HAP-1 (cell line): ENCODE results near the gene PLXNB1.

ENCODE experiments used
- DNase-seq, 2 experiments: peaks; one replicate each; pipeline ENCODE4 v3.0.0-alpha.2; 2016 to 2020; ENCODE audit warnings: low spot score in 2 of 2
- H3K27me3 ChIP-seq: fragments of 250-450 bp; sonication (Bioruptor Pico); 2 replicates; pipeline ENCODE4 v1.5.1; 2020; ENCODE audit warnings: low read depth, mild to moderate bottlenecking, moderate library complexity
- H3K36me3 ChIP-seq: fragments of 250-450 bp; sonication (Bioruptor Pico); replicated peaks from 2 replicates; pipeline ENCODE4 v1.5.1; 2020; ENCODE audit warnings: mild to moderate bottlenecking
- H3K4me1 ChIP-seq: fragments of 250-450 bp; sonication (Bioruptor Pico); 2 replicates; pipeline ENCODE4 v1.5.1; 2020; ENCODE audit warnings: mild to moderate bottlenecking
- H3K4me3 ChIP-seq: fragments of 250-450 bp; sonication (Bioruptor Pico); 2 replicates; pipeline ENCODE4 v1.5.1; 2020; ENCODE audit warnings: mild to moderate bottlenecking, moderate library complexity
- H3K9me3 ChIP-seq: fragments of 250-450 bp; sonication (Bioruptor Pico); 2 replicates; pipeline ENCODE4 v1.5.1; 2020; ENCODE audit warnings: mild to moderate bottlenecking, moderate library complexity
- in situ Hi-C: fragments of 300-500 bp; cut with MboI; formaldehyde crosslinking; loops from 3 replicates; pipeline ENCODE4 v1.14.3; 2020; ENCODE audit warnings: low sequenced_read_pairs, inconsistent platforms, mixed read lengths

PLXNB1 gene

DNA sequence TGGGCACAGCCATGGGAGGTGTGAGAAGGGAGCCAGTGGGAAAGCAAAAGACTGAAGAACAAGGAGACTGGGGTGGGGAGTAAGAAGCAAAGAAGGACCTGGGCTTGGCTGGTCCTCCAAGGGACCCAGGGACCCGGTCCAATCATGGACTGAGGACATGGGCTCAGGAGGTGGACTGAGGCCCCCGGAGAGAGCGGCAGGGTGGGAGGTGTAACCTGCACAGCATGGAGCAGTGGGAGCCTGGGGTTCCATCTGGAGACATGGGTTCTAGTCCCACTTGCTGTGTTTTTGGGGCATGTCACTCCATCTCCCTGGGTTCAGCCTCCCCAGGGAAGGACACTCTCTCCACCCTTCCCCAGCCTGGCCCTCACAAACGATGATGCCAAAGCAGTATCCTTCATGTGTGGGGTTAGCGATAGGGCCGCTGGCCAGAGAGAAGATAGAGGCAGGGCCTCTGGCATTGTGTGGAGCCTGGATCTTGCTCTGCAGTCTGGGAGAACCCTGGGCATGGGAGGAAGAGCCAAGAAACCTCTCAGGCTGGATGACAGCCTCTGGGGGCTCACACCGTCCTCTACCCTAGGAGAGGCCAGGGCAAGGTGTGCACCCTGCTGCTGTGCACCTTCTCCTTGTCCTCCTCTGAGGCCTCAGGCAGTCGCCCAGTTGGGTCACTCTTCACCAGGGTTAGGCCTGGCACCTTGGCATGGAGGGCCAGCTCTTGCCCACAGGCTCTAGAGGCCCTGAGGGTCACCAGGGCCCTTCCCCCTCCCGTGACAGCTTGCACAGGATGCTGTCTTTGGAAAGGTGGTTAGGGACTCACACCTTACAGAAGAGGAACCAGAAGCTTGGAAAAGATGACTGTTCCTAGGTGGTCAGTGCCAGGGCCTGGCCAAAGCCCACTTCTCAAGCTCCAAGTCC is 31.9 kb downstream of the PLXNB1 start:
- H3K9me3 ChIP-seq, result no peaks in the 10 kb centered on the region
- H3K27me3 ChIP-seq, result 0 out of 2 replicates have a peak, but pooled peaks cover 2% of the 10 kb centered on the region
- H3K36me3 ChIP-seq, result no peaks in the 10 kb centered on the region
- H3K4me3 ChIP-seq, result no peak overlapping the region
- DNase-seq, result no peak
- no peaks in the 10 kb centered on the region for H3K4me1 ChIP-seq
- in situ Hi-C loops, result no loop called here

DNA sequence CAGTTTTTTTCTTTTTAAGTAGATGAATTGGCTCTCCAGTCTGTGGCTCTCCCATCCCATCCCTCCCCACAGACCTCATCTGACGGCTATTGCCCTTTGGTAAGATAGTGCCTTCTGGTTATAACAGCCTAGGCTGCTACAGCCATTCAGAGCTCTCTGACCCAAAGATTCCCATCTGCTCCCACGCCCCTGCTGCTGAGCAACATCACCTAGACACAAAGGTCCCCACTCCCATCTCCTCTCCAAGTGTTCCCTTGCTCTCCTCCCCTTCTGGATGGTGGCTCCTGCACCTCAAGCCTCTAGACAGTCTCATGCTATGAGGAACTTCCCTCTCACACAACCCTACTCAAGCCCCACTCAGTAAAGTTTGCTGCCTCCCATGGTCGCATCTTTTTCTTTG is 34.2 kb downstream of the PLXNB1 start:
- Histone ChIP-seq H3K4me1 (no peaks in the 10 kb centered on the region), H3K36me3 (no peaks in the 10 kb centered on the region), H3K27me3 (peaks cover 2% of the 10 kb centered on the region; the same call in 1 of the 2 replicates), H3K9me3 (no peaks in the 10 kb centered on the region), H3K4me3 (no peak overlapping the region)
- DNase-seq, result no peak
- in situ Hi-C loops, result no loop called here

DNA sequence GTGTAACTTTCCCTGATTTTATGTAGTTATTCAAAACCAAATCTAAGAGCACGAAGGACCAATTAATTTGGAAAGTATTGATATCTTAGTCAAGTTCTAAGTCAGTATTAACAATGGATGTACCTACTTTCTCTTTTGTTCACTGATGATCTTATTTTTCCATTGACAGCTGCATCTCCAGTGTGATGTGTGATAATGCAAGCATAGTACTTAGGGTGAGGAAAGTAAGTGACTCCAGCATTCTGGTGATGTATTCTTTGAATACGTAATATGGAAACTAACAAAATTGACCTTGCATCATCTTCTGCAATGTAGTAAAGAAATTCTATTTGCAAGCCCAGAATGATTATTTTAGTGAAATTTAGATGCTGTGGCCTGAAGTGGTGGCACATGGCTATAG is 35.5 kb downstream of the PLXNB1 start:
- Histone ChIP-seq H3K27me3 (peaks cover 5% of the 10 kb centered on the region; the same call in 1 of the 2 replicates), H3K9me3 (no peaks in the 10 kb centered on the region), H3K4me3 (no peak overlapping the region), H3K4me1 (no peaks in the 10 kb centered on the region), H3K36me3 (no peaks in the 10 kb centered on the region)
- in situ Hi-C loops, result no loop called here
- no peak for DNase-seq

DNA sequence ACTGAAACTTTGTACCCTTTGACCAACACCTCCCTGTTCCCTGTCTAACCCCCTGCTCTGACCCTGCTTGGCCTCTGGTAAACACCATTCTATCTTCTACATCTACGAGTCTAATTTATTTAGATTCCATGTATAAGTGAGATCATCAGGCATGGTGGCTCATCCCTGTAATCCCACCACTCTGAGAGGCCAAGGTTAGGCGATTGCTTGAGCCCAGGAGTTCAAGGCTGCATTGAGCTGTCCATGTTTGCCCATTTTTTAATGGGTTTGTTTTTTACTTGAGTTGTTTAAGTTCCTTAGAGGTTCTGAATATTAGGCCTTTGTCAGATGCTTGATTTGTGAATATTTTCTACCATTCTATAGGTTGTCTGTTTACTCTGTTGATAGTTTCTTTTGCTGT is 40.9 kb downstream of the PLXNB1 start:
- no peak for DNase-seq
- peaks cover 6% of the 10 kb centered on the region; the same call in 1 of the 2 replicates for H3K27me3 ChIP-seq
- in situ Hi-C loops, result no loop called here
- no peaks in the 10 kb centered on the region for H3K4me1 ChIP-seq
- no peak overlapping the region for H3K4me3 ChIP-seq
- H3K9me3 ChIP-seq, result no peaks in the 10 kb centered on the region
- H3K36me3 ChIP-seq, result no peaks in the 10 kb centered on the region

DNA sequence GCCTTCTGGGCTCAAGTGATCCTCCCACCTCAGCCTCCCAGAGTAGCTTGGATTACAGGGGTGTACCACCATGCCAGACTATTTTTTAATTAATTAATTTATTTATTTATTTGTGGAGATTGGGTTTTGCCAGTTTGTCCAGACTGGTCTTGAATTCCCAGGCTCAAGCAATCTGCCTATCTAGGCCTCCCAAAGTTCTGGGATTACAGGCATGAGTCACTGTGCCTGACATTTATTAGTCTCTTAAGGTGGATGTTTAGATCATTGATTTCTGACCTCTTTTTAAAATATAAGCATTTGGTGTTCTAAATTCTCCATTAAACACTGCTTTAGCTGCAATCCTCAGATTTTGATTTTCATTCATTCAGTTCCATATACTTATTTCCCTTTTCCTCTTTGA is 42.3 kb downstream of the PLXNB1 start:
- DNase-seq, result no peak
- Histone ChIP-seq H3K36me3 (no peaks in the 10 kb centered on the region), H3K4me3 (no peak overlapping the region), H3K4me1 (no peaks in the 10 kb centered on the region), H3K27me3 (peaks cover 6% of the 10 kb centered on the region; the same call in 1 of the 2 replicates), H3K9me3 (no peaks in the 10 kb centered on the region)
- in situ Hi-C loops, result no loop called here

DNA sequence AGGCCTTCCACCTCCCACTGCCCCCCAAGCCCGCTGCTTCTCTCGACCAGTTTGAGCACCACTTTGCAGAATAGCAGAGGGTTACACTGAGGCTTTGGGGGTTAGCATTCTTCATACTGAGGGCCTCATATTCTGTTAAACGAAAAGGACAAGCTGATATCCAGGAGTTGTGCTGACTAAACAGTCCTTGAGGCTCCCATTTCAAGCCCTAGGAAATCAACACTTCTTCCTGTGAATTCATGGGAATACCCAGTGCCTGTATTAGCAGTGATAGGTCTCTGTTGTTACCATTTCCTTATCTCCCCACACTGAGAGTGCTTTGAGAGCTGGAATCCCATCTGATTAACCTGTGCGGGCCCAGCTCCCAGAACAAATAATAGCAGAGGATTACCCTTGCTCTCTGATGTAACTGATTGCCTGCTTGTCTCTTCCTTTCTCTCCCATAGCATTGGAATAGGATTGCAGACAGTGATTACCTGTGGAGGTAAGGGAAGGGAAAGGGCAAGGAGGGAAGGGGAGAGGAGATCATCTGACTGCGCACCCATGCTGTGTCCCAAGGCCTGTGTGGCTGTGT is 56.9 kb downstream of the PLXNB1 start:
- DNase-seq, result no peak
- Histone ChIP-seq H3K27me3 (no peaks in the 10 kb centered on the region), H3K9me3 (no peaks in the 10 kb centered on the region), H3K4me3 (no peak overlapping the region), H3K36me3 (no peaks in the 10 kb centered on the region), H3K4me1 (no peaks in the 10 kb centered on the region)
- in situ Hi-C loops, result no loop called here

DNA sequence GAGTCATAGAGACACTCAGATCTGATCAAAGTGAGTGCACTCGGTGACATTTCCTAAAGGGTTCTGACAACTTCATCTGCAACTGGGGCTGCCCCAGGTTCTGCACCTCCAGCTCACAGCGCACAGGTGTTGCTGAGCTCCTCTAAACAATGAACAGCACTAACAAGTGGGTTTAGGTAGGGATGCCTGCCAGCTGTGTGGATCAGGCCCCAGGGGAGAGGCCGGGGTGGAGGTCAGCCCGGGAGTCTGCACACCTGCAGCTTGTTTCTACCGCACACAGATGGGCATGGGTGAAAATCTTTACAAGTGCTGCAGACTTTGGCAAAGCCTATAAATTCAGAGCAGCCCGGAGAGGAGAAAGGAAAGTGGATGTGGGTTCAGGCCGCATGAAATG is 57.5 kb downstream of the PLXNB1 start:
- in situ Hi-C loops, result no loop called here
- Histone ChIP-seq H3K36me3 (no peaks in the 10 kb centered on the region), H3K9me3 (no peaks in the 10 kb centered on the region), H3K27me3 (no peaks in the 10 kb centered on the region), H3K4me3 (no peak overlapping the region), H3K4me1 (no peaks in the 10 kb centered on the region)
- no peak for DNase-seq

DNA sequence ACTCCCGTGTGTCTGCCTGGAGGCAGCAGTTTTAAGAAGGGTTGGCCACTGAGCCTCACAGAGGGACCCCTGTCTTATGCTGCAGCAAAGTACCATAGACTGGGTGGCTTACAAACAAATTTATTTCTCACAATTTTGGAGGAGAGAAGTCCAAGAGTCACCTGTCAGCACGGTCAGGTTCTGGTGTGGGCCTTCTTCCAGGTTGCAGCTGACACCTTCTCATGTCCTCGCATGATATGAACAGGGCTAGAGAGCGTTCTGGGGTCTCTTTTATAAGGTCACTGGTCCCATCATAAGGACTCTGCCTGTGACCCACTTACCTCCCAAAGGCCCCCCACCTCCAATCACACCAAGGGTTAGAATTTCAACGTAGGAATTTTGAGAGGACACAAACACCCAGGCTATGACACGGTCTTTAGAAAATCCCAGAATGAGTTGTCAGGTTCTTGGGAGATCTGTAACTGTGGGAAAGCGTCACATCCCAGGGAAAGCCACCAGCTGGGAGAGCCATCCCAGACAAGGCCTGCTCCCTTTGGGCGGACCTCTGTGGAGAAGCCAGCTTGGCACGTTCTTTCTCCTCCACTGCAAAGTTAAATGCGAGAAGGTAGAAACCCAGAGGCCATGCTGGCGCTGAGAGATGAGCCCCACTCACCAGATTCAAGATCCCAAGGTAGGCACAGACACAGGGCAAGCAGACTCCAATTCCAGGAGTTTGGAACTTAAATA is 58.1 kb downstream of the PLXNB1 start, which contains the start of gene FBXW12:
Gene FBXW12, plus strand, starts transcription at position 569 of the 726 bp plus-strand sequence. CDS start 549 bp downstream, outside the sequence.
- H3K27me3 ChIP-seq, result no peaks in the 10 kb centered on the region
- in situ Hi-C loops, result no loop called here

DNA sequence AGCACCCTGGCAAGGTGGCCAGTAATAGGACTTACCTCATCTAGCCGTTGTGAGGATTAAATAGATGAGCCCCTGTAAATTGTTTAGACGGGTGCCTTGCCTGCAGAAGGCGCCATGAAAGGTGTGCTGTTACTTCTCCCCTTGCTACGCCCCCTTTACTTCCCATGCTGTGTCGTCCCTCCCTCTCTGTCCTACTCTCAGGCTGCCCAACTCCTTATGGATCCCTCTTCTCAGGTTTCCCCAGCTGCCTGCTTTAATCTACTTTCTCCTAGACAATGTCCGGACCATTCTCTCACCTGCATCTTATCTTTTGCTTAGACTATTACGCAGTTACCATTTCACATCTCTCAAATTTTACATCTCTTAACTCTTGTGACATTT is 59.6 kb downstream of the PLXNB1 start:
- in situ Hi-C loops, result no loop called here

More for the DNA sequence above, 58.1 kb downstream of the PLXNB1 start, which contains the start of gene FBXW12:
- Histone ChIP-seq H3K4me1 (no peaks in the 10 kb centered on the region), H3K4me3 (no peak within 1 kb of the TSS), H3K36me3 (no peaks in the 10 kb centered on the region), H3K9me3 (no peaks in the 10 kb centered on the region)
- no peak for DNase-seq

DNA sequence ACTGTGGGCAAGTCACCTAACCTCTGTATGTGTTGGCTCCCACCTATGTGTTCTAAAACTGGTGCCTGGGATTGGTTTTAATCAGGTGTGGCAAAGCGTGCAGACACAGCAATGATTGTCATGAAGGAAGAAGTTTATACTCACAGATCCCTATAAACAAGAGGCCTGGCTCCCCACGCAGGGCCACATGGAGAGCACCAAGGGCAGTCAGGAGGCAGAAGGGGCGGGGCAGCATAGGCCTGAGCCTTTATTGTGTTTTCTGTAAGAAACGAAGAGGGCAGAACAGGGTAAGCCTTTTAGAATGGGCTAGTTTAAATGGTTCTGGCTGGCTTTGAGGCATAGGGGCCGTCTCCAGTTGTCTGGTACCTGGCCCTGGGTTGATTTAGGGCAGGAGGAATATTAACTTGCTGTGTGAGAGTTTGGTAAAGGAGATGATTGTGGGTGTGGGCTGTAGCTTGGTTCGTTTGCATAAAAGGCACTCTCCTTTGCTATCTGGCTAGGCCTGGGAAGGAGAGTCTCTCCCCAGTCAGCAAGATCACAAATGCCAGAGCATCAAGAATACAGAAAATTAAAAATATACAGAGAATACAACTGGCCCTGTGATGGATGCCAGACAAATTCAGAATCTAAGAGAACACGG is 60.1 kb downstream of the PLXNB1 start:
- no peaks in the 10 kb centered on the region for H3K4me1 ChIP-seq
- DNase-seq, result peak in 1 of 2 experiments; percentile 16
- no peaks in the 10 kb centered on the region for H3K36me3 ChIP-seq
- no peaks in the 10 kb centered on the region for H3K27me3 ChIP-seq
- in situ Hi-C loops, result no loop called here
- H3K4me3 ChIP-seq, result no peak overlapping the region
- H3K9me3 ChIP-seq, result no peaks in the 10 kb centered on the region

More for the DNA sequence above, 59.6 kb downstream of the PLXNB1 start:
- Histone ChIP-seq H3K4me1 (no peaks in the 10 kb centered on the region), H3K36me3 (no peaks in the 10 kb centered on the region), H3K9me3 (no peaks in the 10 kb centered on the region), H3K27me3 (no peaks in the 10 kb centered on the region), H3K4me3 (no peak overlapping the region)
- DNase-seq, result no peak

DNA sequence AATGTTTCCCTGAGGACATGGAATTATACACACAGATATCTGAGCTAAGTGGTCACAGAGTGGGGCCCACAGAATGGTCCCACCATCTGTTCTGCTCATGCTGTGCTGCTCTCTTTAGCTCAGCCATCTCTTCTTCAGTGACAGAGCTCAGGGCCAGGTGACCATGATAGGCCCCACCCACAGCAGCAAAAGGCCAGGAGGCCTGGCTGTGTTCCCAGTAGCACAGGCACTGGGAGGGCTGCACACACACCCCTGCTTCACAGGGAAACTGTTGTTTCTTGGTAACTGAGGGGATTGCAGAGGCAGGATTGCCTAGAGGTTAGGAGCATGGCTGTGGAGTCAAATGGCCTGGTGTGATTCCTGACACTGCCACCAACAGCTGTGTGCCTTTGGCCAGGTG is 62.7 kb downstream of the PLXNB1 start:
- Histone ChIP-seq H3K4me1 (no peaks in the 10 kb centered on the region), H3K36me3 (no peaks in the 10 kb centered on the region), H3K27me3 (no peaks in the 10 kb centered on the region), H3K4me3 (no peak overlapping the region), H3K9me3 (no peaks in the 10 kb centered on the region)
- in situ Hi-C loops, result no loop called here
- no peak for DNase-seq

DNA sequence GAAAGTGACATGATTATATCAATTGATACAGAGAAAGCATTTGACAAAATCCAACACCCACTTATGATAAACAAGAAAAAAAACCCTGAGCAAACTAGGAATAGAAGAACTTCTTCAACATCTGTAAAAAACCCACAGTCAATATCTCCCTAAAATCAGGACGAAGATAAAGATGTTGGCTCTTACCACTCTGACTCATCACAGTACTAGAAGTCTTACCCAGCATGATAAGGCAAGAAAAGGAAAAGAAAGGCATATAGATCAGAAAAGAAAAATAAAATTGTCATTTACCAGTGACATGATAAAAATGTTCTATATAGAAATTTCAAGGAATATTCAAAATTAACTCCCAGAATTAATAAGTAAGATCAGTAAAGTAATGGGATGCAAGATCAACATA is 65.0 kb downstream of the PLXNB1 start:
- in situ Hi-C loops, result no loop called here
- Histone ChIP-seq H3K27me3 (no peaks in the 10 kb centered on the region), H3K4me1 (no peaks in the 10 kb centered on the region), H3K9me3 (no peaks in the 10 kb centered on the region), H3K36me3 (no peaks in the 10 kb centered on the region), H3K4me3 (no peak overlapping the region)
- DNase-seq, result no peak

DNA sequence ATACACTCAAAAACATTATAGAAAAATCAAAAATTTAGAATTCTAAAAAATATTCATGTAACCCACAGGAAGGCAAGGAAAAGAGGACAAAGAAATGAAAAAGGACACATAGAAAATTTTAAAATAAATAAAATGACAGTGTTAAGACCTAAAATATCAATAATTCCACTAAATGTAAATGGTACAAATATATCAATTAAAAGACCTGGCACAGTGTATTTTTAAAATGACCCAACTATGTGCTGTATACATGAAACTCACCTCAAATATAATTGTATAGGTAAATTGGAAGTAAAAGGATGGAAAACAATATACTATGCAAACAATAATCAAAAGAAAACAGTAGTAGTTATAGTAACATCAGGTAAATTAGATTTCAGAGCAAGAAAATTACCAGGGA is 68.0 kb downstream of the PLXNB1 start:
- Histone ChIP-seq H3K4me1 (no peaks in the 10 kb centered on the region), H3K36me3 (no peaks in the 10 kb centered on the region), H3K27me3 (no peaks in the 10 kb centered on the region), H3K4me3 (no peak overlapping the region), H3K9me3 (no peaks in the 10 kb centered on the region)
- no peak for DNase-seq
- in situ Hi-C loops, result no loop called here
